Measurements from ENCODE around the gene MAEL. TPM values are rescaled to one million over a fixed set of nuclear protein-coding genes. Genes with fewer than 3 reads are reported as not detected.

The MAEL gene
- total RNA-seq, 2 experiments from 2014 or later = 0.38 TPM; not detected in 1

DNA sequence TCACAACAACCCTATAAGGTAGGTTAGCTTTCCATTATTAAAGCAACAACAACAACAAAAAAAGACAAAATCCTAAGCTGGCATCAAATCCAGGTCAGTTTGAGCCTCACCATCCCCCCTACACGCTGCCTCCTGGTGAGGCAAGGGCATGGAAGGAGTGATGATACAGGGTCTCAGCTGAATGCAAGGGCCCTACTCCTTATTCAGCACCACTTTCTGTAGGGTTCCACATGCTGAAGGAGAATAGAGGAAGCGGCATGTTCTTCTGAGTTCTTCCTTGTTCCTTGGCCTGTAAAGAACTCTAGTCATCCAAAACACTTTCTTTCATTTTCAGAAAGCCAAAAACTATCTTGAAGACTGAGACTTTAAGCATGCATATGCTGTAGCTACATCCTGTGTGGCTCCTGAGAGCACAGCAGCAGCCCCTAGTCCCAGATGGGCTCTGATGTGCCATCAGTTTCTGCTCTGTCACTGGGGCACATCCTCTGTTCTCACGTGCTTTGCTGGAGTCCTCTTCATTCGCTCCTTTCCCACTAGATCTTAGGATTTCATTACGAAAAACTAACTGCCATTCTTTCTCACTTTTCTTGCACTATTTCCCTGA lies 19.9 kb upstream of the MAEL start:
- no peak for DNase-seq

DNA sequence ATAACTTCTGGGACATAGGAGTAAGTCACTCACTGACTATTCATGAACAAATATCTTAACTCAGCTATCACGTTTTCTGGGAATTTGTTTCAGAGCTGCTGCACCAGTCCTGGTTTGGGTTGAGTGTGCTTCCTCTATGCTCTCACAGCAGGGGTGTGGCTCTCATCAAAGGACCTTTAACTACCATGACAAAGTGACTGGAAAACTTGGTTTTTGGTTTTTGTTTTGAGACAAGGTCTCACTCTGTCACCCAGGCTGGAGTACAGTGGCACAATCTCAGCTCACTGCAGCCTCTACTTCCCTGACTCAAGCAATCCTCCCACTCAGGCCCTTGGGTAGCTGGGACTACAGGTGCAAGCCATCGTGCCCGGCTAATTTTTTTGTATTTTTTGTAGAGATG lies 17.8 kb upstream of the MAEL start:
- Mint-ChIP-seq H3K4me1 (peaks cover 45% of the 10 kb centered on the region), H3K27ac (no peak overlapping the region), H3K36me3 (peaks cover 1% of the 10 kb centered on the region), H3K27me3 (peaks cover 48% of the 10 kb centered on the region), H3K4me3 (no peak overlapping the region), H3K9me3 (ENCODE audit: low read depth) (no peaks in the 10 kb centered on the region)
- DNase-seq = no peak
- CTCF ChIA-PET = no interaction called here
- ATAC-seq = no peak

More for the DNA sequence above, 19.9 kb upstream of the MAEL start:
- Mint-ChIP-seq H3K9me3 (ENCODE audit: low read depth) (no peaks in the 10 kb centered on the region), H3K27me3 (peaks cover 43% of the 10 kb centered on the region), H3K4me3 (no peak overlapping the region), H3K27ac (no peak overlapping the region), H3K4me1 (peaks cover 34% of the 10 kb centered on the region), H3K36me3 (peaks cover 1% of the 10 kb centered on the region)
- ATAC-seq = peak; percentile 70
- CTCF ChIA-PET = interaction anchor here (0.8 to 1.5 kb wide), 5 partner anchors 13 to 90 kb away, joined by 3 to 7 read pairs (median 4); no protein-coding TSS in a partner anchor

DNA sequence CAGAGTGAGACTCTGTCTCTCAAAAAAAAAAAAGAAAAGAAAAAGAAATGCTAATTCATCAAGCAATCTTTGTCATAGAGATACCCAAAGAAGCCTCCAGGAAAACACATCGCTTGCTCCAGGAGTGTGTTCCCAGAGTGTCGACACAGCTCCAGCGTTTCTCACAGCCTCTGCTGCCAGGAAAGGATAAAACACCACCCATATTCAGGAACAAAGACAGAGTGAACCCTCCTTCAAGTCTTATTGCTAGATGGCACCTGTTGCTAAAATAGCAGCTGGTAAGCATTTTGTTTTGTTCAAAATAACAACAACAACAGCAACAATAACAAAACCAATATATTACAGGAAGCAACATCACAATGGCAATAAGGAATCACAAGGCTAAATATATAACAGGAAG lies 16.9 kb upstream of the MAEL start:
- CTCF ChIA-PET = interaction anchor here (1.0 to 3.5 kb wide), 4 partner anchors 24 to 87 kb away, joined by 3 to 17 read pairs (median 4); no protein-coding TSS in a partner anchor
- Mint-ChIP-seq H3K36me3 (no peaks in the 10 kb centered on the region), H3K27ac (no peak overlapping the region), H3K9me3 (ENCODE audit: low read depth) (no peaks in the 10 kb centered on the region), H3K27me3 (peaks cover 43% of the 10 kb centered on the region), H3K4me3 (no peak overlapping the region), H3K4me1 (peaks cover 48% of the 10 kb centered on the region)
- DNase-seq (no peak), ATAC-seq (no peak)

DNA sequence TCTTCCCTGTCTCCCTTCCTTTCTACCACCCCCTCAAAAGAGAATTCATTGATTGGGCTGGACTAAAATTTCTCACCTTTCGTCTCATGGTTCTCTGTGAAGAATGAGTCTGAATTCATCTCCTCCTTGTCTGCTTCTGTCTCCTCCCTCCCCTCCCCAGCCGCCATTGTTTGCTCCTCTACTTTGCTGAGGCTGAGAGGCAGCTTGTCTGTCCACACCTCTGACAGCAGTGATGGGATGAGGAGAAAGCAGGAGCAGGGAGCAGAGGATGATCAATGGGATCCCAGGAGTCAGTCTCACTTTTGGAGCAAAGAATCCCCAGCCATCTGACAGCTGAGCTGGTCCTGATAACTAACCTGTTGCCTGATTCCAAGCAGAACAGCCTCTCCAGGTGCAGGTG lies 16.3 kb upstream of the MAEL start:
- Mint-ChIP-seq H3K4me1 (peaks cover 48% of the 10 kb centered on the region), H3K4me3 (no peak overlapping the region), H3K27ac (no peak overlapping the region), H3K9me3 (ENCODE audit: low read depth) (no peaks in the 10 kb centered on the region), H3K27me3 (peaks cover 43% of the 10 kb centered on the region), H3K36me3 (no peaks in the 10 kb centered on the region)
- ATAC-seq (no peak), DNase-seq (no peak)
- CTCF ChIA-PET = interaction anchor here (1.0 to 3.5 kb wide), 4 partner anchors 23 to 86 kb away, joined by 3 to 17 read pairs (median 4); no protein-coding TSS in a partner anchor

DNA sequence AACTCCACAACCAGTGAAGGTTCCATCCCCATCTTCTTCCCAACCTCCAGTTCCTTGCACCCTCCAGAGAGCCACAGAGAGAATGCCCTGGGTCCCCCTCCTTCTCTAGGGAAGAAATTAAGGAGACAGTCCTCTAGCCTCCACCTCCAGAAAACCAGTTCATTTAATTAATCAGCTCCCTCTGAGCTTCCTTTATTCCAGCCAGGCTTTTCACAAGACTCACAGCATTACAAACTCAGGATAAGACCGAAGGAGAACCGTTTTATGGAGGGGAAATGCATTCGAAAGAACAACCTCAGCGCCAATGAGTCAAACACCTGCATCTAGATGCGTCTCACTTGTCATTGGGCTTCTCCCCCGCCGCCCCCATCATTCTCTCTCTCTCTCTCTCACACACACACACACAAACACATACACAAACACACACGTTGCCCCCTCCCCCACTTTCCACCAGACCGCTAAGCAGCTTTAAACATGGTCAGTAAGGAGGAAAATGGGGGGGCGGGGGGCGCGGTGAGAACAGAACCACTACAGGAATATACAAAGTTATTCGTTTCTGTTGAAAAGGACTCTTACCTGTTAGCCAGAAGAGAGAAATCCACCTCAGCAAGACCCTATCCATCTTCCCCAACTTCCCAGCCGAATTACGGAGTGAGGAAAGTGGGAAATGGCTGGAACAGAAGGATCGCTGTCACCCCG lies 14.3 kb upstream of the MAEL start:
- Mint-ChIP-seq H3K4me1 (peaks cover 41% of the 10 kb centered on the region), H3K9me3 (ENCODE audit: low read depth) (no peaks in the 10 kb centered on the region), H3K27me3 (peaks cover 44% of the 10 kb centered on the region), H3K36me3 (no peaks in the 10 kb centered on the region), H3K27ac (peak overlapping the region; percentile 21), H3K4me3 (peak overlapping the region; percentile 81)
- ATAC-seq = no peak
- DNase-seq = peak; percentile 49
- CTCF ChIA-PET = interaction anchor here (0.9 to 3.5 kb wide), 4 partner anchors 60 to 85 kb away, joined by 3 to 17 read pairs (median 4); no protein-coding TSS in a partner anchor

DNA sequence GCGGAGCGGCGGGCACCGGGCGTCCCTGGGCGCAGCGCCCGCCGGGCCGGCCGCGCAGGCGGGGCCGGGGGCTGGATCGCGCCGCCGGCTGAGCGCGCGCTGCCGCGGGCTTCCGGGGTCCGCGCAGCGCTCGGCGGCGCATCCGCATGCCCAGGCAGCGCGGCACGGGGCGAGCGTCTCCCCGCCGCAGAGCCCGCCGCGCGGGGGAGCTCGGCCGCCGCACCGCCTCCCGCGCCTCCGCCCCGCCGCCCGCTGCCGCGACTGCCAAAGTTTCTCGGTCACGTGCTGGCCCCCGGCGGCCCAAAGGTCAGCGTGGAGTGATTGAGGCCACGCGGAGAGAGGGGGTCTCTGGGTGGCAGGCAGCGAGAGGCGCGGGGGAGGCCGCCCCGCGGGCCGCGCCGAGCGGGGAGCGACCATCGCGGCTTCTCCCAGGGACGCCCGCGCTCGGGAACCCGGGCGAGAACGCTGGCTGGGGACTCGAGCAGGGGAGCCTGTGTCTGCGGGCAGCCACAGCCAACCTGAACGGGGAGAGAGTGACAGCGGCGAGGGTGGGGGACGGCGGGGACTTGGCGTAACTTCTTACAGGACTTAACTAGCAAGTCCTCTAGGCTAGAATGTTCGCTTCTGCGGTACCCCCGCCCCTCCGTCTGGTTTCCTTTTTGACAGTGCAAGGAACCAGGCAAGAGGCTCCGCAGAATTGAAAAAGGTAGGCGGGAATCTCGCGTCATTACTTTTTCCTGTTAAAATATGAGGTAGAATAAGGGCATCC lies 13.5 kb upstream of the MAEL start, which contains the start of gene ILDR2:
TSS of gene ILDR2 (minus strand) at position 180 of the 769 bp plus-strand sequence. CDS start 272 bp downstream, outside the sequence.
- Mint-ChIP-seq H3K27me3 (peaks cover 43% of the 10 kb centered on the region), H3K4me3 (peak within 1 kb of the TSS; percentile 81), H3K36me3 (no peaks in the 10 kb centered on the region), H3K4me1 (peaks cover 39% of the 10 kb centered on the region), H3K27ac (peak within 1 kb of the TSS; percentile 21), H3K9me3 (ENCODE audit: low read depth) (no peaks in the 10 kb centered on the region)
- CTCF ChIA-PET = interaction anchor here (0.9 to 3.5 kb wide), 6 partner anchors 61 to 84 kb away, joined by 3 to 17 read pairs (median 4); no protein-coding TSS in a partner anchor
- ATAC-seq (peak; percentile 94), DNase-seq (peak; percentile 78)

DNA sequence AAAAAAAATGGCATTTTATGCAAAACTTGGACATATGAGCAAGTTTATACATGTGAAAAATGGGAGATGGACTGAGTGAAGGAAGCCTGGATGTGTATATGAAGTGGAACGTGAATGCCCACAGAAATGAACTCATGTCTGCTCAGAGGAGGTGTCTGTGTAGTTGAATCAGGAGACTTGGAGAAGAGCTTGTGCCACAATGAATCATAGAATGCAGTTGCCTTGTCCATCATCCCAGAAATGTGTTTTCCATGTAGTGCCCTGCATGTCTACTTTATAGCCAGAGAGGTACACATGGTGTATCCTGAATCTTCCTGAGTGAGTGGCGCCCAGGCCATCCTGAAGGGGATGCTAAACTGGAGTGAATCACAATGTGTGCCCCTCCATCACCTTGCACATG lies 11.1 kb upstream of the MAEL start:
- H3K4me3 Mint-ChIP-seq = no peak overlapping the region
- peaks cover 23% of the 10 kb centered on the region for H3K4me1 Mint-ChIP-seq
- H3K36me3 Mint-ChIP-seq = no peaks in the 10 kb centered on the region
- CTCF ChIA-PET = interaction anchor here (2.1 kb wide), 2 partner anchors 66 to 68 kb away, joined by 5 to 9 read pairs; no protein-coding TSS in a partner anchor
- ATAC-seq (no peak), DNase-seq (no peak)
- peaks cover 33% of the 10 kb centered on the region for H3K27me3 Mint-ChIP-seq
- no peaks in the 10 kb centered on the region for H3K9me3 Mint-ChIP-seq (ENCODE audit: low read depth)
- H3K27ac Mint-ChIP-seq = no peak overlapping the region

DNA sequence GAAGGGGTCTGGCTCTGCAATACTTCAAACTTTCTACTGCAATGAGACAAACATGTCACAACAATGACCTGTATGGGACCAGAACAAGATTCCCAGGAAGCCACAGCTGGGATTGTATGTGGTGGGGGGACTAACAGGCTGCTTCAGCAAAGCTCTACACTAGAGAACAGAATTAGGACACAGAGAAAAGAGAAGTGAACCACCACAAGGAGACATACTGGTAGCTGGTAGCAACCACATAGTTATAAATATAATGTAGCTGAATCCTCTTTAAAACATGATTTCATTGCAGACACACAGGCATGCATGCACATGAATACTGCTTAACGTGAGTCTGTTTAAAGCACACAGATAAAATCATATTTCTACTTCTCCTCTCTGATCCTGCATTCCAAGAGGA lies 10.3 kb upstream of the MAEL start:
- ATAC-seq (no peak), DNase-seq (no peak)
- H3K4me3 Mint-ChIP-seq = no peak overlapping the region
- no peak overlapping the region for H3K27ac Mint-ChIP-seq
- no peaks in the 10 kb centered on the region for H3K9me3 Mint-ChIP-seq (ENCODE audit: low read depth)
- CTCF ChIA-PET = interaction anchor here (2.1 kb wide), 1 partner anchor 65 kb away, joined by 5 read pairs; no protein-coding TSS in a partner anchor
- peaks cover 18% of the 10 kb centered on the region for H3K4me1 Mint-ChIP-seq
- H3K27me3 Mint-ChIP-seq = peaks cover 31% of the 10 kb centered on the region
- no peaks in the 10 kb centered on the region for H3K36me3 Mint-ChIP-seq

DNA sequence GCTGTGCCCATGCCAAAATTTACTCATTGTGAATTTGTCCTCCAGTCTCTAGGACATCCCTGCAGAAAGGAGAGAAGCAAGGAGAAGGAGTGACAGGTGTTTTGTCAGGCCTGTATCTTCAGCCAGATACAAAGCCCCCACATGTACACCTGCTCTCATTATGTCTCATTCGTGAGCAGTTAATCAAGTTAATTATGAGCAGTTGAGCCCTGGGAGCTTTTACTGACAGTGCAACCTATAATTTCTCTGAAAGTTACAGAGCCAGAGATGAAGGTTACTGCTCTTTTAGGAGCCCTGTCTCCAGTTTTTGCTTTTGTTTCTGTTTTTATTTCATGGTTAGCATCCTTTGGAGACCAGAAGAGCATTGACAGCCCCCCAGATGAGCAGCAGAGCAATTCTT lies 8.7 kb upstream of the MAEL start:
- CTCF ChIA-PET = interaction anchor here (0.8 to 1.0 kb wide), 2 partner anchors 21 to 77 kb away, joined by 3 read pairs; no protein-coding TSS in a partner anchor
- peaks cover 7% of the 10 kb centered on the region for H3K4me1 Mint-ChIP-seq
- peaks cover 31% of the 10 kb centered on the region for H3K27me3 Mint-ChIP-seq
- no peak for DNase-seq
- no peak overlapping the region for H3K4me3 Mint-ChIP-seq
- no peak overlapping the region for H3K27ac Mint-ChIP-seq
- H3K36me3 Mint-ChIP-seq = no peaks in the 10 kb centered on the region
- ATAC-seq = no peak
- H3K9me3 Mint-ChIP-seq (ENCODE audit: low read depth) = no peaks in the 10 kb centered on the region

DNA sequence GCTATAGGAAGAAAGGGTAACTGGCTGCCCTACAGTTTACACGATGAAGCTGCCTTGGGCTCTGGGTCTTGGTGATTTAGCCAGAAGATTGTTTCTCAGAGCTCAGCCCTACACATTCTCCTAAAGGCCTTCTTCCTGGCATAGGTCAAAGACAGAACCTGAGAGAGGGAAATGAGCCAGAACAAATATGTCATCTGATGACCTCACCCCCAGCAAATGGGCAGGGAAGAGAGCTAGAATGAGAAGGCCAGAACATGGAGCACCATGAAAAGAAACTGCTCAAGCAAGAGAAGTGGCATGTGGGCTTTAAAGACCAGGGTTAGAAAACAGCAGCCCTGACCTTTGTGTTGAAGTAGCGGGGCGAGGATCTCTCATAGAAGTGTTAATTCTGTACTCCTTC lies 8.3 kb upstream of the MAEL start:
- DNase-seq = no peak
- Mint-ChIP-seq H3K27ac (no peak overlapping the region), H3K36me3 (no peaks in the 10 kb centered on the region), H3K4me1 (peaks cover 7% of the 10 kb centered on the region), H3K9me3 (ENCODE audit: low read depth) (no peaks in the 10 kb centered on the region), H3K27me3 (peaks cover 35% of the 10 kb centered on the region), H3K4me3 (no peak overlapping the region)
- CTCF ChIA-PET = interaction anchor here (1.0 kb wide), 1 partner anchor 76 kb away, joined by 3 read pairs; no protein-coding TSS in a partner anchor
- ATAC-seq = no peak

DNA sequence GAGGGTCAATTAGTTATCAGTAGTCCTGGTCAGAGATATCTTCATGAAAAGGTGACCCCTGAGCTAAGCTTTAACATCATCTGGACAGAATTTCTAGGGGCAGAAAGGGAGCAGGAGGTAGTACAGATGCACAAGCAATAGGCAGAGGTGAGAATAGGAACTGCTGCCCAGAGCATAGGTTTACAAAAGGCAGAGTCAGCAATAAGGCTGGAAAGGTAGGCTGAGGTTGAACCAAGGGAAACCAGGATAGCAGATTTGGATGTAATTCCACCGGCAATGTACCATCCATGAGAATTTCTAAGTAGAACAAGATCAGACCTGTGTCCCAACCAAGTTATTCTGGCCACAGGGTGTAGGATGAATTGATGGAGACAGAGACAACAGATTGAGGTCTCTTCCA lies 7.5 kb upstream of the MAEL start:
- H3K27me3 Mint-ChIP-seq = peaks cover 35% of the 10 kb centered on the region
- no peak overlapping the region for H3K27ac Mint-ChIP-seq
- H3K36me3 Mint-ChIP-seq = no peaks in the 10 kb centered on the region
- no peaks in the 10 kb centered on the region for H3K4me1 Mint-ChIP-seq
- no peak for ATAC-seq
- H3K4me3 Mint-ChIP-seq = no peak overlapping the region
- DNase-seq = no peak
- H3K9me3 Mint-ChIP-seq (ENCODE audit: low read depth) = no peaks in the 10 kb centered on the region
- CTCF ChIA-PET = no interaction called here

DNA sequence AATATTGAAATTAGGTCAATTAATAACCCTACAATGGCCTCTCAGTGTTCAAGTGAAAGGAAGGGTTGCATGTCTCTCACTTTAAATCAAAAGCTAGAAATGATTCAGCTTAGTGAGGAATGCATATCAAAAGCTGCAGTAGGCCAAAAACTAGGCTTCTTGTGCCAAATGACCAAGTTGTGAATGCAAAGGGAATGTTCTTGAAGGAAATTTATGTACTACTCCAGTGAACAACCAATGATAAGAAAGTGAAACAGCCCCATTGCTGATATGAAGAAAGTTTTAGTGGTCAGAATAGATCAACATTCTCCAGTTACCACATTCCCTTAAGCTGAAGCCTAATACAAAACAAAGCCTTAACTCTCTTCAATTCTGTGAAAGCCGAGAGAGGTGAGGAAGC lies 10.0 kb downstream of the MAEL start:
- peaks cover 3% of the 10 kb centered on the region for H3K36me3 Mint-ChIP-seq
- no peak overlapping the region for H3K27ac Mint-ChIP-seq
- CTCF ChIA-PET = no interaction called here
- H3K9me3 Mint-ChIP-seq (ENCODE audit: low read depth) = no peaks in the 10 kb centered on the region
- DNase-seq (no peak), ATAC-seq (no peak)
- H3K4me3 Mint-ChIP-seq = no peak overlapping the region
- peaks cover 3% of the 10 kb centered on the region for H3K4me1 Mint-ChIP-seq
- peaks cover 31% of the 10 kb centered on the region for H3K27me3 Mint-ChIP-seq

DNA sequence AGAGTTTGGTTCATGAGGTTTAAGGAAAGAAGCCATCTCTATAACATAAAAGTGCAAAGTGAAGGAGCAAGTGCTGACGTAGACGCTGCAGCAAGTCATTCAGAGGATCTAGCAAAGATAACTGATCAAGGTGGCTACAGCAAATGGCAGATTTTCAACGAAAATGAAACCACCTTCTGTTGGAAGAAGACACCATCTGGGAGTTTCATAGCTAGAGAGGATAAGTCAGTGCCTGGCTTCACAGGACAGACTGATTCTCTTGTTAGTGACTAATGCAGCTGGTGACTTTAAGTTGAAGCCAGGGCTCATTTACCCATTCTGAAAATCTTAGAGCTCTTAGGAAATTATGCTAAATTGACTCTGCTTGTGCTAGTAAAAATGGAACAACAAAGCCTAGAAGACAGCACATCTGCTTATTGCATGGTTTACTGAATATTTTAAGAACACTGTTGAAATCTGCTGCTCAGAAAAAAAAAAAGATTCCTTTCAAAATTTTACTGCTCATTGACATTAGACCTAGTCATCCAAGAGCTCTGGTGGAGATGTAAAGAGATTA lies 10.5 kb downstream of the MAEL start:
- H3K4me3 Mint-ChIP-seq = no peak overlapping the region
- H3K27ac Mint-ChIP-seq = no peak overlapping the region
- peaks cover 31% of the 10 kb centered on the region for H3K27me3 Mint-ChIP-seq
- peaks cover 3% of the 10 kb centered on the region for H3K4me1 Mint-ChIP-seq
- H3K9me3 Mint-ChIP-seq (ENCODE audit: low read depth) = no peaks in the 10 kb centered on the region
- CTCF ChIA-PET = no interaction called here
- ATAC-seq = no peak
- peaks cover 3% of the 10 kb centered on the region for H3K36me3 Mint-ChIP-seq
- DNase-seq = no peak
